Lung microvascular endothelial cell (primary cell): Measurements from ENCODE around the gene APOE. TPM values are rescaled to one million over a fixed set of nuclear protein-coding genes. Genes with fewer than 3 reads are reported as not detected.

Source experiments
- DNase-seq, 2 donors: peaks; one replicate each; pipeline versions ENCODE4 v3.0.0 to v3.0.0-alpha.2; 2010; ENCODE audit warnings: low read depth in 2 of 2
- total RNA-seq: library from RNA; depleted of rRNA; stranded (reverse); fragments of >200 nt; gene quantifications from 2 replicates; pipeline ENCODE4 v1.2.1, GENCODE V29; 2014

The APOE gene
- total RNA-seq, 1 donor from 2014 or later = 2.4 TPM

- peak; percentile 83 to 89 for DNase-seq
These were observed 45.9 kb downstream of the APOE start for GRCh38 chr19:44951179-44952159.

DNA sequence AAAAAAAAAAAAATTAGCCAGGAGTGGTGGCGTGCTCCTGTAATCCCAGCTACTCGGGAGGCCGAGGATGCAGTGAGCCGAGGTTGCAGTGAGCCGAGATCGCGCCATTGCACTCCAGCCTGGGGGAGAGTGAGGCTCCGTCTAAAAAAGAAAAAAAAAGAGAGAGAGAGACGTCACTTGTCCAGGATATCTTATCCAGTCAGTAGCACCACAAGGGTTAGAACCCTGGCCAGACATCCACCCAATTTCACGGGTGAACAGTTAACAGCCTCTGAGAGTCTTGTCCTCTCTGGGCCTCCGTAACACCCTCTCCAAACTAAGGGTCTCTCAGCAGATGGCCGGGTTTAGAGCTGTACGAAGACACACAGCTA, 48.7 kb downstream of the APOE start:
- no peak for DNase-seq

GRCh38 chr19:44954649-44955504, 49.3 kb downstream of the APOE start, which contains the start of gene CLPTM1:
CLPTM1 (plus strand) TSS chr19:44955380; CDS start chr19:44955396, 16 bp downstream.
- DNase-seq = peak; percentile 98 to 99

GRCh38 chr19:44955505-44956439, 50.2 kb downstream of the APOE start:
- peak; percentile 19 to 35 for DNase-seq

GRCh38 chr19:44957526-44957925, 51.9 kb downstream of the APOE start:
- DNase-seq = no peak

DNA sequence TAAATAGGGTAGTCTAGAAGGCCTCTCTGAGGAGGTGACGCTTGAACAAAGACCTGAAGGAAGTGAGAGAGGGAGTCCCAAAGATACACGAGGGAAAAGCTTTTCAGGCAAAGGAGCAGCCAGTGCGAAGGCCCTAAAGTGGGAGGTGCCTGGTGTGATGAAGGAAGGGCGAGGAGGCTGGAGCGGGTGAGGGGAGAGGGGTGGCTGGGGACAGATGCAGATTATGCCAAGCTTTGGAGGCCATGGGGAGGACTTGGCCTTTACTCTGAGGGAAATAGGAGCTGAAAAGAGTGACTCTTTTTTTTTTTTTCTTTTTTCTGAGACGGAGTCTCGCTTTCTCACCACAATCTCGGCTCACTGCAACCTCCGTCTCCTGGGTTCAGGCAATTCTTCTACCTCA, 52.5 kb downstream of the APOE start:
- DNase-seq = no peak

Other genes starting within 250 kb of the APOE start
- gene CEACAM19, start 234.3 kb upstream of the APOE start, total RNA-seq = 0.44 and 1.2 TPM in 2 replicates
- gene CEACAM16, start 206.6 kb upstream of the APOE start, total RNA-seq = under 0.01 TPM in 1 of 2 replicates, not detected in the other
- 0.99 and 2.0 TPM in 2 replicates for gene BCL3, start 157.1 kb upstream of the APOE start, total RNA-seq
- not detected in 2 replicates for gene CBLC, start 127.9 kb upstream of the APOE start, total RNA-seq
- gene BCAM, start 96.7 kb upstream of the APOE start, total RNA-seq = 11.8 and 34.3 TPM in 2 replicates
- 85.4 and 118 TPM in 2 replicates for gene NECTIN2, start 59.5 kb upstream of the APOE start, total RNA-seq
- gene TOMM40, start 14.5 kb upstream of the APOE start, total RNA-seq = 31.5 and 33.6 TPM in 2 replicates
- gene APOC1, start 8.8 kb downstream of the APOE start, total RNA-seq = 0.60 and 1.3 TPM in 2 replicates
- not detected in 2 replicates for gene APOC4, start 36.4 kb downstream of the APOE start, total RNA-seq
- gene APOC2, start 40.3 kb downstream of the APOE start, total RNA-seq = not detected in 2 replicates
- 29.2 and 46.6 TPM in 2 replicates for gene CLPTM1, start 49.6 kb downstream of the APOE start, total RNA-seq
- 8.1 and 11.1 TPM in 2 replicates for gene RELB, start 95.7 kb downstream of the APOE start, total RNA-seq
- 5.9 and 9.1 TPM in 2 replicates for gene CLASRP, start 133.2 kb downstream of the APOE start, total RNA-seq
- under 0.01 TPM in 2 replicates for gene ZNF296, start 170.7 kb downstream of the APOE start, total RNA-seq
- 15.5 and 17.0 TPM in 2 replicates for gene GEMIN7, start 173.5 kb downstream of the APOE start, total RNA-seq
- 16.3 and 24.0 TPM in 2 replicates for gene PPP1R37, start 187.4 kb downstream of the APOE start, total RNA-seq